PC-9 (cell line): ENCODE results near the gene AASS. TPM values are rescaled to one million over a fixed set of nuclear protein-coding genes. Genes with fewer than 3 reads are reported as not detected.

Source experiments
- BruUV-seq: library from RNA; stranded (reverse); fragments of 400-500 nt; replicated peaks from 2 replicates; lab custom pipeline; 2021; lab: Mats Ljungman, UMichigan
- CTCF ChIA-PET: fragments of 300-600 bp; sonication (Branson Sonifier 250); formaldehyde crosslinking; loops from one replicate; lab custom pipeline; 2022; ENCODE audit warnings: antibody characterized with exemption; lab: Charles Lee
- POLR2A ChIA-PET: fragments of 300-600 bp; sonication (Branson Sonifier 250); formaldehyde crosslinking; loops from one replicate; lab custom pipeline; 2022; ENCODE audit warnings: antibody characterized with exemption; ENCODE audit not compliant: unreplicated experiment; lab: Charles Lee
- DNase-seq, 2 experiments: peaks; one replicate each; pipeline versions ENCODE4 v3.0.0 to v3.0.0-alpha.2; 2015 to 2022; ENCODE audit warnings: mixed read lengths in 1 of 2
- H2AFZ ChIP-seq: fragments of 200-600 bp; sonication (generic); 2 replicates; pipeline ENCODE4 v1.8.1; 2017; ENCODE audit warnings: antibody characterized with exemption
- H3F3A ChIP-seq: fragments of 200-600 bp; sonication (generic); 2 replicates; pipeline ENCODE4 v1.8.1; 2017; ENCODE audit warnings: antibody characterized with exemption, mild to moderate bottlenecking, low read depth; ENCODE audit not compliant: insufficient read depth
- H3K27ac ChIP-seq: fragments of 200-600 bp; sonication (generic); 2 replicates; pipeline ENCODE4 v1.6.1; 2016; ENCODE audit warnings: mixed run types
- H3K27me3 ChIP-seq: fragments of 200-600 bp; sonication (generic); 2 replicates; pipeline ENCODE4 v1.6.1; 2016; ENCODE audit warnings: low read depth, mixed run types; ENCODE audit not compliant: insufficient read depth
- H3K36me3 ChIP-seq: fragments of 200-600 bp; sonication (generic); 2 replicates; pipeline ENCODE4 v1.6.1; 2016; ENCODE audit warnings: low read depth, mixed run types
- H3K4me1 ChIP-seq: fragments of 200-600 bp; sonication (generic); replicated peaks from 2 replicates; pipeline ENCODE4 v1.6.1; 2016; ENCODE audit warnings: mixed run types; ENCODE audit not compliant: insufficient read depth
- H3K4me2 ChIP-seq: fragments of 200-600 bp; sonication (generic); 2 replicates; pipeline ENCODE4 v1.6.1; 2017; ENCODE audit warnings: mixed run types
- H3K4me3 ChIP-seq: fragments of 200-600 bp; sonication (generic); 2 replicates; pipeline ENCODE4 v1.6.1; 2016; ENCODE audit warnings: mixed run types
- H3K79me2 ChIP-seq: fragments of 200-600 bp; sonication (generic); 2 replicates; pipeline ENCODE4 v1.6.1; 2017; ENCODE audit warnings: low read depth, mixed run types
- H3K9me2 ChIP-seq: fragments of 200-600 bp; sonication (generic); 2 replicates; pipeline ENCODE4 v1.8.1; 2017; ENCODE audit warnings: mild to moderate bottlenecking; ENCODE audit not compliant: insufficient read depth
- H3K9me3 ChIP-seq: fragments of 200-600 bp; sonication (generic); 2 replicates; pipeline ENCODE4 v1.8.1; 2016; ENCODE audit warnings: low read depth; ENCODE audit not compliant: insufficient read depth
- H4K20me1 ChIP-seq: fragments of 200-600 bp; sonication (generic); 2 replicates; pipeline ENCODE4 v1.8.1; 2017; ENCODE audit not compliant: insufficient read depth
- CTCF ChIP-seq: fragments of 200-600 bp; sonication (generic); conservative IDR thresholded peaks from 2 replicates; pipeline ENCODE4 v1.6.1; 2017; ENCODE audit warnings: mixed run types, antibody characterized with exemption, mild to moderate bottlenecking, moderate library complexity
- EZH2 ChIP-seq: fragments of 200-600 bp; sonication (generic); IDR thresholded peaks from 2 replicates; pipeline ENCODE4 v1.8.0; 2017; ENCODE audit warnings: antibody characterized with exemption, low read depth
- intact Hi-C: fragments of 100-400 bp; cut with micrococcal nuclease; formaldehyde crosslinking; loops from one replicate; pipeline ENCODE4 v1.10.0; 2022; ENCODE audit not compliant: unreplicated experiment
- total RNA-seq: library from RNA; stranded (reverse); gene quantifications from 2 replicates; pipeline ENCODE4 v1.2.3, GENCODE V29; 2021

The AASS gene
- total RNA-seq, 1 experiment from 2014 or later: 8.5 TPM

- DNase-seq: no peak
- no peaks in the 10 kb centered on the region for H3K27me3 ChIP-seq
- H3K4me1 ChIP-seq: no peaks in the 10 kb centered on the region
- no TSS peak for BruUV-seq
- H4K20me1 ChIP-seq: no peaks in the 10 kb centered on the region
- H3K9me2 ChIP-seq: no peaks in the 10 kb centered on the region
- ChIA-PET CTCF (no interaction called here), POLR2A (no interaction called here)
- TF ChIP-seq EZH2 (no peak), CTCF (no peak)
- no peak overlapping the region for H3K4me3 ChIP-seq
- H3K27ac ChIP-seq: no peak overlapping the region
- no peak overlapping the region for H3K4me2 ChIP-seq
- no peaks in the 10 kb centered on the region for H3F3A ChIP-seq
- no peaks in the 10 kb centered on the region for H3K36me3 ChIP-seq
- no peaks in the 10 kb centered on the region for H3K9me3 ChIP-seq
- H3K79me2 ChIP-seq: no peaks in the 10 kb centered on the region
- intact Hi-C loops: no loop called here
- no peak overlapping the region for H2AFZ ChIP-seq
Measured at GRCh38 chr7:122068999-122069398, 75.0 kb downstream of the AASS start.

- Histone ChIP-seq H2AFZ (no peak overlapping the region), H3K79me2 (no peaks in the 10 kb centered on the region), H3K27ac (no peak overlapping the region), H3K9me2 (no peaks in the 10 kb centered on the region), H3K27me3 (no peaks in the 10 kb centered on the region), H3K9me3 (no peaks in the 10 kb centered on the region), H3F3A (no peaks in the 10 kb centered on the region), H3K4me1 (no peaks in the 10 kb centered on the region), H3K4me3 (no peak overlapping the region), H4K20me1 (no peaks in the 10 kb centered on the region), H3K36me3 (no peaks in the 10 kb centered on the region), H3K4me2 (no peak overlapping the region)
- no peak for TF ChIP-seq EZH2
- no peak for TF ChIP-seq CTCF
- BruUV-seq: no TSS peak
- ChIA-PET CTCF (no interaction called here), POLR2A (no interaction called here)
- intact Hi-C loops: no loop called here
- DNase-seq: no peak
Measured at GRCh38 chr7:122068046-122068445, 76.0 kb downstream of the AASS start.

- Histone ChIP-seq H2AFZ (no peak overlapping the region), H3K27ac (no peak overlapping the region), H3K9me3 (no peaks in the 10 kb centered on the region), H3K79me2 (no peaks in the 10 kb centered on the region), H3K4me1 (no peaks in the 10 kb centered on the region), H4K20me1 (no peaks in the 10 kb centered on the region), H3K27me3 (no peaks in the 10 kb centered on the region), H3K36me3 (no peaks in the 10 kb centered on the region), H3K4me2 (no peak overlapping the region), H3K4me3 (no peak overlapping the region), H3F3A (no peaks in the 10 kb centered on the region), H3K9me2 (no peaks in the 10 kb centered on the region)
- no TSS peak for BruUV-seq
- ChIA-PET POLR2A (no interaction called here), CTCF (no interaction called here)
- no peak for TF ChIP-seq EZH2
- TF ChIP-seq CTCF: no peak
- intact Hi-C loops: no loop called here
- no peak for DNase-seq
Measured at GRCh38 chr7:122067077-122067476, 77.0 kb downstream of the AASS start.
